ENCODE data around the gene MRPL46. TPM values are rescaled to one million over a fixed set of nuclear protein-coding genes. Genes with fewer than 3 reads are reported as not detected.

Gene MRPL46
- 40.4 TPM for polyA plus RNA-seq (2013, experiment 1 of 2)
- polyA plus RNA-seq (2013, experiment 2 of 2) = 41.5 TPM

DNA sequence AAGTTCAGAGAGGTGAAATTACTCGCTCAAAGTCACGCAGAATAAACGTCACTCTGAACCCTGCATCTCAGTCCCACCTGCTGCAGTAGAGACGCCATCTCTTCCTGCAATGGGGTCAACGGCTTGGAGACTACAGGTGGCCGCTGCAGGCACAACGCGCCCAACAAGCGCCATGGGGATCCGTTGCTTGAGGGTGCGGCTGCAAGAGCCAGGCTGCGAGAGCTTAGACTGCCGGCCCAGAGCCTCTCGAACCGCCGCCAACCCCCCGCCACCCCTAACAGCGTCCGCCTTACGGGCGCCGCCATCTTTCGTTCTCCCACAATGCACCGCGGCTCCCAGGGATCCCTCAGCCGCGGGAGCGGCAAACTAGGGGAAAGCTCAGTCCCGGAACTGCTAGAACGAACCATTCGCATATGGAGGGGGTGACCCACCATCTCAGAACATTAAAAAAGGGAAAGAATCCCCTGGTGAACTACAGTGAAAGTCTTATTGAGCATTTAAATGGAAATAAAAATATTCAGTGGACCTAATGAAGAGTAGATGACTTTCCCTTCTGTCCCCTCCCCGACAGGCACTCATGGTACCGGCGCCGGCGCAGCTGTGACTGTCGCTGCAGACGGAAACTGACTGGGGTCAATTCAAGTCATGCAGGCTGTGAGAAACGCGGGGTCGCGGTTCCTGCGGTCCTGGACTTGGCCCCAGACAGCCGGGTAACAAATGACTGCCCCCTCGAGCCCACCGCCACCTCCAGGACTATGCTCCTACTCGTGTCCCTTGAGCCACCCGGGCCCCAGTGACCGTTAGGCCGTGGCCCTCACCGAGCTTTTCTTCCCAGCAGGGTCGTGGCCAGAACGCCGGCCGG is at the start of gene MRPL46, which contains the start of gene MRPS11:
TSS of gene MRPL46 (minus strand) at position 316 of the 862 bp plus-strand sequence. CDS start at position 305, 11 bp downstream.
TSS of gene MRPS11 (plus strand) at position 636 of the 862 bp plus-strand sequence. CDS start at position 646, 10 bp downstream.
- no peak within 1 kb of the TSS for H2BK5ac ChIP-seq (ENCODE audit: low read length)
- H3K27ac ChIP-seq (ENCODE audit: low read depth, low read length) = no peak within 1 kb of the TSS
- no peak within 1 kb of the TSS for H2BK120ac ChIP-seq (ENCODE audit: low read depth, low read length)
- H3K18ac ChIP-seq (ENCODE audit: low read length) = peak within 1 kb of the TSS; percentile 35
- peaks cover 1% of the 10 kb centered on the region for H3K4me1 ChIP-seq (ENCODE audit: control insufficient read depth, low read depth, low read length)
- H3K9ac ChIP-seq (ENCODE audit: low read length) = peak within 1 kb of the TSS; percentile 96
- peaks cover 19% of the 10 kb centered on the region for H3K79me1 ChIP-seq (ENCODE audit: low read length)
- DNase-seq = peak; percentile 94
- WGBS (ENCODE audit: extremely low coverage, insufficient coverage, low lambda C conversion rate) = no CpG with 5 or more reads among the region's 55 CpGs
- H3K4me2 ChIP-seq (ENCODE audit: low read length) = peak within 1 kb of the TSS; percentile 74
- no peaks in the 10 kb centered on the region for H3K27me3 ChIP-seq (ENCODE audit: insufficient read depth, low read length, poor library complexity)
- H4K5ac ChIP-seq (ENCODE audit: low read length) = no peak within 1 kb of the TSS
- peak within 1 kb of the TSS; percentile 90 for H3K4ac ChIP-seq (ENCODE audit: low read depth, low read length)
- no peak within 1 kb of the TSS for H2BK15ac ChIP-seq (replicated peaks; ENCODE audit: low read depth)
- peak within 1 kb of the TSS; percentile 98 for H3K56ac ChIP-seq (ENCODE audit: low read length)
- no peak within 1 kb of the TSS for H2AK5ac ChIP-seq (ENCODE audit: low read length)
- H3K23ac ChIP-seq (ENCODE audit: low read length) = peak within 1 kb of the TSS; percentile 80
- H3K36me3 ChIP-seq (ENCODE audit: control insufficient read depth, insufficient read depth, low read length) = peaks cover 5% of the 10 kb centered on the region
- H4K8ac ChIP-seq (ENCODE audit: low read depth, low read length) = no peak within 1 kb of the TSS
- peaks cover 22% of the 10 kb centered on the region for H3K79me2 ChIP-seq (ENCODE audit: control insufficient read depth, insufficient read depth, low read length)
- peak within 1 kb of the TSS; percentile 90 for H3K4me3 ChIP-seq (ENCODE audit: low read length)

DNA sequence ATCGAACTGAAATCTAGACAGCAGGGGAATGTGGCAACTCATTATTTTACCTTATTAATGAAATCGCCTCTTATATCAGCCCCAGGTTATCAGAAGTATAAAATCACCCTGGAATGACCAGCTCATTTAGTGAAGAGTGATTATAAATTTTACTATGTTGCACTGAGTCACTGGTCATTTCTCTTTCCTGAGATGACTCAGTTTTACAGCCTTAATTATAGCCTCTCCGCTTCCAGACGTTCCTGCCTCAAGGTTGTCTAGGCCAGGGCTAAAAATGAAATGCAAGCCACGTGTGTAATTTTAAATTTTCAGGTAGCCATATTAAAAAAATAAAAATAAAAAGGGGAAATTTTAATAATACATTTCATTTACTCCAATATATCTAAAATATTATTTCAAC is 46.0 kb upstream of the MRPL46 start:
- no peak for DNase-seq
- Histone ChIP-seq H2BK120ac (ENCODE audit: low read depth, low read length) (no peak overlapping the region), H3K79me1 (ENCODE audit: low read length) (no peaks in the 10 kb centered on the region), H3K4me1 (ENCODE audit: control insufficient read depth, low read depth, low read length) (no peaks in the 10 kb centered on the region), H3K18ac (ENCODE audit: low read length) (no peak overlapping the region), H2AK5ac (ENCODE audit: low read length) (no peak overlapping the region), H3K4me2 (ENCODE audit: low read length) (no peak overlapping the region), H3K27me3 (ENCODE audit: insufficient read depth, low read length, poor library complexity) (no peaks in the 10 kb centered on the region), H3K4me3 (ENCODE audit: low read length) (no peak overlapping the region), H2BK15ac (replicated peaks; ENCODE audit: low read depth) (no peak overlapping the region), H2BK5ac (ENCODE audit: low read length) (no peak overlapping the region), H3K23ac (ENCODE audit: low read length) (no peak overlapping the region), H3K79me2 (ENCODE audit: control insufficient read depth, insufficient read depth, low read length) (no peaks in the 10 kb centered on the region), H3K36me3 (ENCODE audit: control insufficient read depth, insufficient read depth, low read length) (no peaks in the 10 kb centered on the region), H3K27ac (ENCODE audit: low read depth, low read length) (no peak overlapping the region), H4K5ac (ENCODE audit: low read length) (no peak overlapping the region), H3K9ac (ENCODE audit: low read length) (no peak overlapping the region), H3K56ac (ENCODE audit: low read length) (no peak overlapping the region), H4K8ac (ENCODE audit: low read depth, low read length) (no peak overlapping the region), H3K4ac (ENCODE audit: low read depth, low read length) (no peak overlapping the region)
- no CpG with 5 or more reads among the region's 5 CpGs for whole genome bisulfite sequencing (ENCODE audit: extremely low coverage, insufficient coverage, low lambda C conversion rate)

DNA sequence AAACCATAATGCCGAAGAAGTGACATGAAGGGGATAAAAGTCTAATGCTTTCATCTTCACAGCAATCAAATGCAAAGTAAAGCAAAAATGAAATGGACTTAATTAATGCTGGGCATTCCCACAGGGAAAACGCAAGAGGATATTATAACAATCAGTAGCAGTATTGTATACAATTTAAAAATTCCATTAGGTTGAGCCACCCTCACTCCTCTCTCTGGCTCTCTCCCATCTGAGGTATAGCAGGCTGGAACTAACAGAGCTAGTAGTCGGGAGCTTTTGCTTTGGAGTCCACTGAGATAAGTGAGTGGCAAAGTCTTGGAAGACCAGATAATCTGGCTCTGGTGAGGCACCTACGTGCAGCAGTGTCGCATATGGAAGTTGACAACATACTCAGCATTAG is 45.4 kb upstream of the MRPL46 start:
- Histone ChIP-seq H3K36me3 (ENCODE audit: control insufficient read depth, insufficient read depth, low read length) (no peaks in the 10 kb centered on the region), H2BK120ac (ENCODE audit: low read depth, low read length) (no peak overlapping the region), H4K8ac (ENCODE audit: low read depth, low read length) (no peak overlapping the region), H3K27me3 (ENCODE audit: insufficient read depth, low read length, poor library complexity) (no peaks in the 10 kb centered on the region), H3K9ac (ENCODE audit: low read length) (no peak overlapping the region), H3K4me1 (ENCODE audit: control insufficient read depth, low read depth, low read length) (no peaks in the 10 kb centered on the region), H3K4me2 (ENCODE audit: low read length) (no peak overlapping the region), H2BK15ac (replicated peaks; ENCODE audit: low read depth) (no peak overlapping the region), H4K5ac (ENCODE audit: low read length) (no peak overlapping the region), H3K79me2 (ENCODE audit: control insufficient read depth, insufficient read depth, low read length) (no peaks in the 10 kb centered on the region), H2BK5ac (ENCODE audit: low read length) (no peak overlapping the region), H3K27ac (ENCODE audit: low read depth, low read length) (no peak overlapping the region), H3K4me3 (ENCODE audit: low read length) (no peak overlapping the region), H3K56ac (ENCODE audit: low read length) (no peak overlapping the region), H2AK5ac (ENCODE audit: low read length) (no peak overlapping the region), H3K79me1 (ENCODE audit: low read length) (no peaks in the 10 kb centered on the region), H3K23ac (ENCODE audit: low read length) (no peak overlapping the region), H3K18ac (ENCODE audit: low read length) (no peak overlapping the region), H3K4ac (ENCODE audit: low read depth, low read length) (no peak overlapping the region)
- WGBS (ENCODE audit: extremely low coverage, insufficient coverage, low lambda C conversion rate) = no CpG with 5 or more reads among the region's 5 CpGs
- DNase-seq = no peak

DNA sequence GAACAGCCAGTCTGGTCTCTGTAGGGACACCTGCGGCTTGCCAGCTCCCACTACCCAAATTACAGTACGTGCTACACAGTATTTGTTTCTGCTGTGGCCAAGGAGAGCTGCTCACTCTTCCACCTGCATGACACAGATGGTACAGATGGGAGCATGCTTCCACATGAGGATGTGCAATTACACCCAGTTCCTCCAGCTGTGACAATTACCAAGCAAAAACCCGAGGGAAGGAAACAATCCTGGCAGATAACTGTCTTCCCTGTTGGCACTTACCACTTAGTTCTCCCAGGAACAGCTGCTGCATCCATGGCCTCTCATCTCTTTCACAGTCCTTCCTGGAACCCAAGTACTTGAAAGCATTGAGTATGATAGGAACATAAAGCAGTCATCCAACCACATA is 44.9 kb upstream of the MRPL46 start:
- H3K4ac ChIP-seq (ENCODE audit: low read depth, low read length) = no peak overlapping the region

DNA sequence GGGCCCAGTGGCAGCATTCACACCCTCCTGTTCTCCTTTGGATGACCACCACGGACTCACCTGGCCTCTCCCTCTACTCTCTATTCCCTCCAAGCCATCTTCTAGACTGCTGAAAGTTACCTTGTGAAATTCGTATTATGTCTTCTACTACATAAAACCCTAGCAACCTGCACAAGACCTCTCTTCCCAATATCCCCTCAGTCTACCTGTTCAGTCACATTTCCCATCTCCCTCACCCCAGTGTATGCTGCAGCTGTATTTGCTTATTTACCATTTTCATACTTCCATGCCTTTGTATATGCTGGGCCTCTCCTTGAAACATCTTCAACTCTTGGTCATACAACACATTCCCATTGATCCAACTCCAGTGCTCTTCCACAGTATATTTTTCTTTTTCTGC is 44.0 kb upstream of the MRPL46 start:
- WGBS (ENCODE audit: extremely low coverage, insufficient coverage, low lambda C conversion rate) = no CpG with 5 or more reads among the region's 2 CpGs
- Histone ChIP-seq H3K18ac (ENCODE audit: low read length) (no peak overlapping the region), H4K8ac (ENCODE audit: low read depth, low read length) (no peak overlapping the region), H3K9ac (ENCODE audit: low read length) (no peak overlapping the region), H3K27ac (ENCODE audit: low read depth, low read length) (no peak overlapping the region), H2AK5ac (ENCODE audit: low read length) (no peak overlapping the region), H3K79me2 (ENCODE audit: control insufficient read depth, insufficient read depth, low read length) (no peaks in the 10 kb centered on the region), H3K4me3 (ENCODE audit: low read length) (no peak overlapping the region), H3K27me3 (ENCODE audit: insufficient read depth, low read length, poor library complexity) (no peaks in the 10 kb centered on the region), H2BK5ac (ENCODE audit: low read length) (no peak overlapping the region), H3K4me1 (ENCODE audit: control insufficient read depth, low read depth, low read length) (no peaks in the 10 kb centered on the region), H2BK120ac (ENCODE audit: low read depth, low read length) (no peak overlapping the region), H3K56ac (ENCODE audit: low read length) (no peak overlapping the region), H3K23ac (ENCODE audit: low read length) (no peak overlapping the region), H3K79me1 (ENCODE audit: low read length) (no peaks in the 10 kb centered on the region), H2BK15ac (replicated peaks; ENCODE audit: low read depth) (no peak overlapping the region), H3K36me3 (ENCODE audit: control insufficient read depth, insufficient read depth, low read length) (no peaks in the 10 kb centered on the region), H3K4me2 (ENCODE audit: low read length) (no peak overlapping the region), H3K4ac (ENCODE audit: low read depth, low read length) (no peak overlapping the region), H4K5ac (ENCODE audit: low read length) (no peak overlapping the region)
- DNase-seq = no peak

More for the DNA sequence above, 44.9 kb upstream of the MRPL46 start:
- H3K4me2 ChIP-seq (ENCODE audit: low read length) = no peak overlapping the region
- no peak overlapping the region for H4K5ac ChIP-seq (ENCODE audit: low read length)
- no peak overlapping the region for H4K8ac ChIP-seq (ENCODE audit: low read depth, low read length)
- no peak overlapping the region for H2BK15ac ChIP-seq (replicated peaks; ENCODE audit: low read depth)
- H3K9ac ChIP-seq (ENCODE audit: low read length) = no peak overlapping the region
- H3K79me1 ChIP-seq (ENCODE audit: low read length) = no peaks in the 10 kb centered on the region
- no peaks in the 10 kb centered on the region for H3K4me1 ChIP-seq (ENCODE audit: control insufficient read depth, low read depth, low read length)
- no peak overlapping the region for H3K23ac ChIP-seq (ENCODE audit: low read length)
- H3K27ac ChIP-seq (ENCODE audit: low read depth, low read length) = no peak overlapping the region
- H3K36me3 ChIP-seq (ENCODE audit: control insufficient read depth, insufficient read depth, low read length) = no peaks in the 10 kb centered on the region
- no peak for DNase-seq
- H3K79me2 ChIP-seq (ENCODE audit: control insufficient read depth, insufficient read depth, low read length) = no peaks in the 10 kb centered on the region
- H3K4me3 ChIP-seq (ENCODE audit: low read length) = no peak overlapping the region
- no peak overlapping the region for H2AK5ac ChIP-seq (ENCODE audit: low read length)
- no peaks in the 10 kb centered on the region for H3K27me3 ChIP-seq (ENCODE audit: insufficient read depth, low read length, poor library complexity)
- H2BK5ac ChIP-seq (ENCODE audit: low read length) = no peak overlapping the region
- H3K18ac ChIP-seq (ENCODE audit: low read length) = no peak overlapping the region
- H2BK120ac ChIP-seq (ENCODE audit: low read depth, low read length) = no peak overlapping the region
- H3K56ac ChIP-seq (ENCODE audit: low read length) = no peak overlapping the region
- WGBS (ENCODE audit: extremely low coverage, insufficient coverage, low lambda C conversion rate) = no CpG with 5 or more reads among the region's 3 CpGs

Measured in mesendoderm (in vitro differentiated cells).